A673 (cell line): ENCODE measurements around the gene LTB4R.

ENCODE experiments used
- EZH2 ChIP-seq: fragments of 200-600 bp; sonication (generic); IDR thresholded peaks from 2 replicates; pipeline ENCODE4 v1.6.1; 2017; ENCODE audit warnings: borderline replicate concordance, low read depth, mild to moderate bottlenecking, mixed read lengths, antibody characterized with exemption, low read length; ENCODE audit not compliant: poor library complexity, severe bottlenecking
- TF ChIP-seq, protein P1 (sequence below): fragments of 300-800, 200-600 bp; sonication (generic); conservative IDR thresholded peaks from 2 replicates; pipeline ENCODE4 v1.5.1; 2017; ENCODE audit warnings: low read depth, mild to moderate bottlenecking, antibody characterized with exemption, low read length, moderate library complexity, mixed read lengths

DNA sequence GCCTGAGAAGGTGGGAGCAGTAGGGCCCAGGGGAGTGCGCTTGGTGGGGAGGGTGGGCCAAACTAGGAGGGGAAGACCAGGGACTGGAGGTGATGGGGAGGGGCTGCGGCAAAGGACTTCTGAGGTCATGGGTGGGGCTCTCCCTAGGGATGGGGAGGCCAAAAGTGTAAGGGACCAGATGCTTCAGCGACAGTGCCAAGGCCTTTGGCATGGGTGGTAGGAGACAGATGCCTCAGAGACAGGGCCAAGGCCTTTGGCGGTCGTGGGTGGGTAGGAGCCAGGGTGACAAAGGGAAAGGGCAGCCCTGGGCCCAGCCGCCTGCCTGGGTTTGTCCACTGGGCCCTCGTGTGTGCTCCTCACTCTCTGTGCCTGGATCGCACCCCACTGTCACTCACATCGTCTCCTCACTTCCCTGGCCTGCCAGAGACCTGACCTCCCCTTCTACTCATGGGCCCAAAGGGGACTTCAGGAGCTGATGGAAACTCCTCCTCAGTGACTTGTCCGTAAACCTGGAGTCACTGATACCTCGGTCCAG, 26.7 kb upstream of the LTB4R start:
- TF ChIP-seq EZH2 = no peak
- TF ChIP-seq, protein P1, sequence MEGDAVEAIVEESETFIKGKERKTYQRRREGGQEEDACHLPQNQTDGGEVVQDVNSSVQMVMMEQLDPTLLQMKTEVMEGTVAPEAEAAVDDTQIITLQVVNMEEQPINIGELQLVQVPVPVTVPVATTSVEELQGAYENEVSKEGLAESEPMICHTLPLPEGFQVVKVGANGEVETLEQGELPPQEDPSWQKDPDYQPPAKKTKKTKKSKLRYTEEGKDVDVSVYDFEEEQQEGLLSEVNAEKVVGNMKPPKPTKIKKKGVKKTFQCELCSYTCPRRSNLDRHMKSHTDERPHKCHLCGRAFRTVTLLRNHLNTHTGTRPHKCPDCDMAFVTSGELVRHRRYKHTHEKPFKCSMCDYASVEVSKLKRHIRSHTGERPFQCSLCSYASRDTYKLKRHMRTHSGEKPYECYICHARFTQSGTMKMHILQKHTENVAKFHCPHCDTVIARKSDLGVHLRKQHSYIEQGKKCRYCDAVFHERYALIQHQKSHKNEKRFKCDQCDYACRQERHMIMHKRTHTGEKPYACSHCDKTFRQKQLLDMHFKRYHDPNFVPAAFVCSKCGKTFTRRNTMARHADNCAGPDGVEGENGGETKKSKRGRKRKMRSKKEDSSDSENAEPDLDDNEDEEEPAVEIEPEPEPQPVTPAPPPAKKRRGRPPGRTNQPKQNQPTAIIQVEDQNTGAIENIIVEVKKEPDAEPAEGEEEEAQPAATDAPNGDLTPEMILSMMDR = no peak
